Activated B cell treated with CpG ODN at 0.5 μM for 24 hours (primary cell): ENCODE measurements around the gene STRIP2. TPM values are rescaled to one million over a fixed set of nuclear protein-coding genes. Genes with fewer than 3 reads are reported as not detected.

Source experiments
- ATAC-seq: fragments of 200-7000 bp; cut with Tn5 transposase; one replicate; pipeline ENCODE4 v1.10.0; 2021; ENCODE audit warnings: low read depth, mild to moderate bottlenecking, moderate library complexity
- CTCF ChIA-PET: fragments of 350-600 bp; sonication (Branson Sonifier 250); formaldehyde crosslinking; loops from one replicate; lab custom pipeline; 2021; ENCODE audit warnings: antibody characterized with exemption; lab: Charles Lee
- POLR2A ChIA-PET: fragments of 350-600 bp; sonication (Branson Sonifier 250); formaldehyde crosslinking; loops from one replicate; lab custom pipeline; 2021; ENCODE audit warnings: antibody characterized with exemption; lab: Charles Lee
- DNase-seq: peaks from one replicate; pipeline ENCODE4 v3.0.0; 2022
- H3K27ac Mint-ChIP-seq: one replicate; pipeline ENCODE4 v1.8.0; 2020; ENCODE audit warnings: mixed read lengths
- H3K27me3 Mint-ChIP-seq: one replicate; pipeline ENCODE4 v1.8.0; 2021; ENCODE audit warnings: mixed read lengths
- H3K36me3 Mint-ChIP-seq: one replicate; pipeline ENCODE4 v1.8.0; 2021; ENCODE audit warnings: low read depth, mixed read lengths
- H3K4me1 Mint-ChIP-seq: one replicate; pipeline ENCODE4 v1.8.0; 2021; ENCODE audit warnings: mixed read lengths
- H3K4me3 Mint-ChIP-seq: one replicate; pipeline ENCODE4 v1.8.0; 2020; ENCODE audit warnings: mild to moderate bottlenecking, mixed read lengths
- H3K9me3 Mint-ChIP-seq: one replicate; pipeline ENCODE4 v1.8.0; 2020; ENCODE audit warnings: mixed read lengths
- CTCF ChIP-seq: fragments of 200-600 bp; IDR thresholded peaks from one replicate; pipeline ENCODE4 v1.8.0; 2022; ENCODE audit warnings: antibody characterized with exemption, mild to moderate bottlenecking
- intact Hi-C: fragments of 100-400 bp; cut with micrococcal nuclease; formaldehyde crosslinking; loops from one replicate; pipeline ENCODE4 v1.15.1; 2024
- total RNA-seq: library from RNA; stranded (reverse); gene quantifications from 2 replicates; pipeline ENCODE4 v1.2.3, GENCODE V29; 2022

STRIP2 gene
- total RNA-seq, 1 donor from 2014 or later = 0.35 TPM

GRCh38 chr7:129535896-129536295 is 101.7 kb downstream of the STRIP2 start:
- TF ChIP-seq CTCF = no peak
- ATAC-seq (no peak), DNase-seq (no peak)
- intact Hi-C loops = no loop called here
- Mint-ChIP-seq H3K27me3 (peaks cover 2% of the 10 kb centered on the region), H3K4me3 (no peak overlapping the region), H3K9me3 (peaks cover 2% of the 10 kb centered on the region), H3K36me3 (no peaks in the 10 kb centered on the region), H3K27ac (no peak overlapping the region), H3K4me1 (no peaks in the 10 kb centered on the region)
- POLR2A ChIA-PET = no interaction called here
- CTCF ChIA-PET = no interaction called here

DNA sequence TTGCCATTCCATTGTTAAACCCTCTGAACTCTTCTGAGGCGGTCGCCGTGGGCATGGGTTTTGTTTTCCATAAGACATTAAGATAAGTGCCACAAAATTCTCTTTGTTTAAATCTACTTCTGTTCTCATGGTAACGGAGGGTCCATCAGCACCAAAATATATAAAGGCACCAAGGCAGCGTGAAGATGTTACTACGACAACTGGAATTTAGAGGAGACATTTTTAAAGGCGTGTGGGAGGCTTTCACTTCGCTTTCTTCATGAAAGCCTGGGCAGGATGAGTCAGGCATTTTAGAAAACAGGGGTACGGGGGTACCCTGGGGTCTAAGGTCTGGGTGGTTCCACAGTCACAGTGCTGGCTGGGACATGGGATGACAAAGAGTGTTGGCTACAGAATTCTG is 102.1 kb downstream of the STRIP2 start:
- CTCF ChIA-PET = no interaction called here
- H3K9me3 Mint-ChIP-seq = peaks cover 2% of the 10 kb centered on the region
- no peaks in the 10 kb centered on the region for H3K4me1 Mint-ChIP-seq
- DNase-seq (no peak), ATAC-seq (no peak)
- H3K4me3 Mint-ChIP-seq = no peak overlapping the region
- POLR2A ChIA-PET = no interaction called here
- TF ChIP-seq CTCF = no peak
- no peak overlapping the region for H3K27ac Mint-ChIP-seq
- H3K27me3 Mint-ChIP-seq = peaks cover 2% of the 10 kb centered on the region
- intact Hi-C loops = no loop called here
- H3K36me3 Mint-ChIP-seq = no peaks in the 10 kb centered on the region

Other genes starting within 250 kb of the STRIP2 start
- 0.66 and 1.8 TPM in 2 replicates for gene SMO, start 245.8 kb upstream of the STRIP2 start, total RNA-seq
- 10.9 and 11.6 TPM in 2 replicates for gene AHCYL2, start 209.4 kb upstream of the STRIP2 start, total RNA-seq
- gene SMKR1, start 68.1 kb downstream of the STRIP2 start, total RNA-seq = 2.2 and 2.4 TPM in 2 replicates
- gene NRF1, start 177.3 kb downstream of the STRIP2 start, total RNA-seq = 27.4 and 29.8 TPM in 2 replicates